KOPT-K1 (cell line): ENCODE measurements around the gene ACSBG1.
A peak's percentile ranks its signal among the peaks of the same experiment; 100 is the strongest.

Source experiments
- H3K27ac ChIP-seq: fragments of 200-600 bp; sonication (generic); 2 replicates; pipeline ENCODE4 v1.5.1; 2016; ENCODE audit warnings: antibody characterized with exemption, mild to moderate bottlenecking, low read depth, low read length; ENCODE audit not compliant: poor library complexity, severe bottlenecking
- H3K36me3 ChIP-seq: fragments of 200-600 bp; sonication (generic); 2 replicates; pipeline ENCODE4 v1.5.1; 2017; ENCODE audit warnings: antibody characterized with exemption, mild to moderate bottlenecking, low read length, moderate library complexity; ENCODE audit not compliant: insufficient read depth
- H3K9me3 ChIP-seq: fragments of 200-600 bp; sonication (generic); 2 replicates; pipeline ENCODE4 v1.5.1; 2017; ENCODE audit warnings: antibody characterized with exemption, low read length, mild to moderate bottlenecking; ENCODE audit not compliant: insufficient read depth, poor library complexity, severe bottlenecking

Gene ACSBG1

DNA sequence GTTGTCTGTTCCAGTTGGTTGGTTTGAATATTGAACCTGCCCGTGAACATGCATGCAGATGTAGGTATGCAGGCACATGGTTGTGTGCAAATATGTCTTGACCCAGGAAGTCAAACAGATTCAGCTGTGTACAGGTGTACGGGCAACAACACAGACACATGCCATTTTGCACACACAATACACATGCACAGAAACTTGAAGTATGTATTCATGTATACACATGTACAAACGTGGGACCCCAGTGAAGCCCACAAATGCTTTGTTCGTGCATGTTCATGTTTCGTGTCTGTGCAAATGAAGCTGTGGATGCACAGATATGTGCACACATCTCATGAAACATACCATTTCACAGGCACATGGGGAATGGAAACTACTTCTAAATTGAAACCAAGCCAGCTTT lies 54.5 kb downstream of the ACSBG1 start:
- no peaks in the 10 kb centered on the region for H3K9me3 ChIP-seq
- no peak overlapping the region for H3K27ac ChIP-seq
- H3K36me3 ChIP-seq, result no peaks in the 10 kb centered on the region

DNA sequence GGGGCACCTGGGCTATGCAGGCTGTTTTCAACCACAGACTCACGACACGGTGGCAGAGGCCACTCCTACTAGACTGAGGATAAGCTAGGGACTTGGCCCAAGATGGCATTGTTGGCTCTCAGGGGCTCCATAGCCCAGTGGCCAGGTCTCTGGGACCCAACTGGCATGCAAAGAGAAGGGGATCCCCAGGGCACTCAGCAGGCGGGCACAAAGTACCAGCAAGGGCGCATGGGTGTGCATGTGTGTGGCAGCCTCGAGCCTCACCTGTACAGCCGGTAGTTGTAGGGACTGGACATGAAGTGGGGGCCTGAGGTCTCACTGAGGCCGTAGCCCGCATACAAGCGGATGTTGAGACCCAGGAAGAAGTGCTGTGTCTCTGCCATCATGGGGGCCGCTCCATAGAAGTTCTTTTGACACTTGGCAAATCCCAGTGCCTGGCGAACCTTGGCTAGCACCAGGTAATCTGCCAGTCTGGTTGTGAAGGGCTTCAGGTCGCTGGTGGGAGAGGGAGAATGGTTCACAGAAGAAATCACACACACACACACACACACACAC lies 55.0 kb downstream of the ACSBG1 start:
- H3K27ac ChIP-seq, result no peak overlapping the region
- no peaks in the 10 kb centered on the region for H3K9me3 ChIP-seq
- no peaks in the 10 kb centered on the region for H3K36me3 ChIP-seq

DNA sequence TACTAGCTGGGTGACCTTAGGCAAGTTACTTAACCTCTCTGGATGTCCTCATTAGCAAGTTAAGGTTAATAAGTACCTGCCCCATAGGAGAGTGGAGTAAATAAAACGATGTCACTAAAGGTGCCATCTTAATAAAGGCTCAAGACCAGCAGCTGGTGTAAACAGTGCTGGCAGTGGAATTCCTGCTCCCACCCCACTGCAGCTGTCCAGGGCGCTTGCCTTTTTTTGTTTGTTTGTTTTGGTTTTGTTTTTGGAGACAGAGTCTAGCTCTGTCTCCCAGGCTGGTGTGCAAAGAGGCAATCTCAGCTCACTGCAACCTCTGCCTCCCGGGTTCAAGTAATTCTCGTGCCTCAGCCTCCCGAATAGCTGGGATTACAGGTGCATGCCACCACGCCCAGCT lies 56.3 kb downstream of the ACSBG1 start:
- H3K9me3 ChIP-seq, result no peaks in the 10 kb centered on the region
- H3K36me3 ChIP-seq, result no peaks in the 10 kb centered on the region
- no peak overlapping the region for H3K27ac ChIP-seq

DNA sequence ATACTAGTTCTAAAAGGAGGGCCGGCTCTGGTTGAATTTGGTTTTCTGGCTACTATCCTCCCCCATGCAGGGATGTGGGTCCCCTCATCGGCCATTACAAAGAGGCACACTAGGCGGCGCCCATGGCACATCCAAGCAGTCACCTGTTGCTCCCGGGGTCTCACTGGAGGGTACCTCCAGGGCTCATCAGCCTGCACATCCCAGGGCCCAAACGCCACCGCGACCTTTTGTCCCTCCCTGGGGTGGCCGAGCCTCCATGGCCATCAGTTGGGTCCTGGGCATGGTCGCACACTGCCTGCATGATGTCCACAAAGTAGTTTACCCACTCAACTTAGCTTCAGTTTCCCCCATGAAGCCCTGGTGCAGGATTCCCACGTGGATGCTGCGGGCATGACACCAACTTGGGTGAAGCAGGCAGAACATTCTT lies 56.9 kb downstream of the ACSBG1 start:
- Histone ChIP-seq H3K9me3 (no peaks in the 10 kb centered on the region), H3K27ac (no peak overlapping the region), H3K36me3 (peaks cover 5% of the 10 kb centered on the region)

DNA sequence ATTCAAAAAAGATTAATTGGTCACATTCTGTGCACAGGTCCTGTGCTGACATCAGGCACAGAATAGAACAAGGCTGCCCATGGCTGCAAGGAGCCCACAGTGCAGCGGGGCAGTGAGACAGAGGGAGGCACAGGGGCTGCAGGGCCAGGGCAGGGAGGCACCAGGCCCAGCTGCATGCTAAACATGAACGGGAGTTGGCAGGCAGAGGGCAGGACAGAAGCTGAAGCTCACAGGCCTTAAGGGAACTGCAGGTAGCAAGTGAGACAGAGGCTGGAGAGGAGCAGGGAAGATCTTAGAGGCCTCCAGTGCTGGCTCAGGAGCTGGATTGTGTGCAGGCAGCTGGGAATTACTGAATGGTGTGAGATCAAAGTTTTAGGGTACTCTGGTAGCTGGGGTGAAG lies 59.0 kb downstream of the ACSBG1 start:
- Histone ChIP-seq H3K27ac (no peak overlapping the region), H3K9me3 (peaks cover 4% of the 10 kb centered on the region)

DNA sequence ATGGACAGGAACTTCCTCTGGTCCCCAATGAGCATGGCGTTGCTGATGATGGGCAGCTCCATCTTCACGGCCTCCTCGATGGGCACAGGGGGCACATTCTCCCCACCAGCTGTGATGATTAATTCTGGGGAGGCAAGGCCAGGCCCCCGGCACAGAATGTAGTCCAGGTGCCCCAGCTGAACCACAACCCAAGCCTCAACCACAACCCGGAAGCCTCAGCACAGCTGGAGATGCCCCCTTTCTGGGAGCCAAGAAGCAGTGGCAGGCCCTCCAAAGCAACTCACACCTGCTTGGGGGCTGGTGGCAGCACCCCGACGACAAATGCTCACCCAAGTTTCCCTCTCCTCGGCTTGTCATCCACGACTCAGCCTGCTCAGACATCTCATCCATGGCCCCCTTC lies 60.0 kb downstream of the ACSBG1 start:
- Histone ChIP-seq H3K36me3 (peaks cover 35% of the 10 kb centered on the region), H3K27ac (peak overlapping the region; percentile 3), H3K9me3 (peaks cover 4% of the 10 kb centered on the region)

More for the DNA sequence above, 59.0 kb downstream of the ACSBG1 start:
- peaks cover 26% of the 10 kb centered on the region for H3K36me3 ChIP-seq

DNA sequence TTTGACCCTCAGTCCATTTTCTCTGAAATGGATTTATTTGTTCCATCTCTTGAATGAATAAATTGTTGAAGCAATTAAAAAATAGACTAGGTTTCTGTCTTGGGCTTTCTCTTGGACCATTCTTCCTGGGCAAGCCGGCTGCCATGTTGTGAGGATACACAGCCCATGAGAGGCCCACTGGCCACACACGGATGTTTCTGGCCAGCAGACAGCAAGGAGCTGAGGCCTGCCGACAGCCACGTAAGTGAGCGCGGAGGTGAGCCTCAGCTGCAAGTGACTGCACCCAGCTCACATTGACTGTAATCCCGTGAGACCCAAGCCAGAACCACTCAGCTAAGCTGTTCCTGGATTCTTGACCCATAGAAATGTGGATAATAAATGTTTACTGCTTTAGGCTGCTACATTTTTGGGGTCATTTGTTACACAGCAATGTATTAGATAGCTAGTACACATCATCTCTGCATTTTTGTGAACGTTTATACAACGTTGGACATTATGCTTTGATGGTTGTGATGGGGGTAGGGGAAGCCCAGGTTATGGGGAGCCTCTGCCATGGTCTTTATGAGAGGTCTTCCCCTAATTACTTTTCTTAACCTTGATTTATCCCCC lies 62.4 kb downstream of the ACSBG1 start:
- Histone ChIP-seq H3K36me3 (peaks cover 46% of the 10 kb centered on the region), H3K27ac (no peak overlapping the region), H3K9me3 (peaks cover 4% of the 10 kb centered on the region)

DNA sequence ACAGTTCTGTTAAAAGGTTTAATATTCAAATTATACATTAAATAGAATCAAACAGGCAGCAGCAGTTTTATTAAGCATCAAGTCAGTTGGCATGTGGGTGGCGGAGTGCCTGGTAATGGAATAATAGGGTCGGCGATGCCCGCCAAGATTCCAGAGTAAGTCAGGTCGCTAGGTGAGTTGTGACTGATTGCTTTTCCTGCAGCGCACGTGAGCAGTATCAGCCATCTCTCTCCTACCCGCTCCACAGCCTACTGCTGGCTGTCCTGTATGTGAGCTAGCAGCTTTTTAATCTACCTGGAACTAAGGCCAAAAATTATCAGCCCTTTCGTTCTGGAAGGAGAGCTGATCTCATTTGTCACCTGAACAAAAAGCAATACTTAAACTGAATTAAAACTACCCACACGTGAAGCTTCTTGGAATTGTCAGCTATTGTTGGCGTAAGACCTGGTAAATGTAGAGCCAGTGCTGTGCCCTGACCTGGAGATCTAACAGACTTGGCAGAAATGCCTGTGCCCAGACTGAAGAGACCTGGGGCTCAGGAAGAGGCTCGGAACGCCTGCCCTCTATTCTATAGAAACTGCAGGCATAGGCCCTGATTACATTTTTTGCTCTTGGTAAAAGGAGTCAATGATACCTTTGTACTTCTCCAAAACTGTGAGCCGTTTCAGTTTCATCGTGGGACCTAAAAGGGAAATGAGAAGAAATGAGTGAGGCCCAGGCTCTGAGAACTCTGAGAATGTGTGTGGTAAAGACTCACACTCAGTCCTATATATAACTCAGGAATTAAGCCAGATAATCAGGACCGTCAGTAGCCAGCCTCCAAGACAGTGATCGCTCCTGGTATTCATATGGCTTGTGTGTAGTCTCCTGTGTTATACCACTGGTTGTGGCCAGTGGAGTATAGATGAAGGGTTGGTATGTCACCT lies 63.3 kb downstream of the ACSBG1 start:
- Histone ChIP-seq H3K9me3 (peaks cover 4% of the 10 kb centered on the region), H3K36me3 (peaks cover 54% of the 10 kb centered on the region), H3K27ac (no peak overlapping the region)

DNA sequence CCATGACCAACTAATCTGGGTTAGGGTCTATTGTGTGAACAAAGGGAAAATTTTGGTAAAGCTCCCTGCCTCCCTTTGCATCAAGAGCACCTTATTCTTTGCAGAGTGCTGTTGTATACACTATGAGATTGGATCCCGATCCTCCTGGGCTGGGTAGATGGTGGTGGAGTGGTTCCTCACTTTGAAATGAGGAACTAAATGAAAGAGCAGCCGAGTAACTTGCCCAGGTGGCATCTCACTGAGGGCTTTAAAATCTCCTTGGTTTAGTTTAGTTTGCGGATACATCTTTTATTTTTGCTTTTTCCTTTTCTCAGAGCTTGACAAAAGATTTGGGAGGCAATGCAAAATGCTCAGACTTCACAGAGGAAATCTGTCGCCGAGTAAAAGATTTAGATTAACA lies 65.8 kb downstream of the ACSBG1 start:
- Histone ChIP-seq H3K9me3 (peaks cover 4% of the 10 kb centered on the region), H3K36me3 (peaks cover 79% of the 10 kb centered on the region), H3K27ac (peak overlapping the region; percentile 83)

DNA sequence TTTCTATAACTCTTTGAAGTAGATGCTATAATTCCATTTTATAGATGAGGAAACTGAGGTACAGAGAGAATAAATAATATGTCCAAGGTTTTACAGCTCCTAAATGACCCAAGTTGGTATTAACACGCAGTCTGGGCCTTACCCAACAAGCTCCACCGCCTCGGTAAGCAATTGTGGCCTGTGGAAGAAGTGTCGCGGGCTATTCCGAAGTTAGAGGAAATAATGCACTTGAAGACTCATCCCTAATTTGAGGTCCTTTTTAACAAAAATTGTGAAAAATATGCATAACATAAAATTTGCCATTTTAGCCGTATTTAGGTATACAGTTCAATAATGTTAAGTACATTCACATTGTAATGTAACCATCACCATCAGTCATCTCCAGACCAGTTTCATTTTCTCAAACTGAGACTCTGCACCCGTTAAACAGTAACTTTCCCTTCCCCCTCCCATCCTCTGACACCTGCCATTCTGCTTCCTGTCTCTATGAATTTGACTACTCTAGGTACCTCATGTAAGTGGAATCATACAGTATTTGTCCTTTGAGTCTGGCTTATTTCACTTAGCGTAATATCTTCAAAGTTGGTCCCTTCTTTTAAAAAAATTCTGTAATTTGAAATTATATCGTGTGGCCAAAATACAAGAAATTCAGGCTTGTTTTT lies 67.0 kb downstream of the ACSBG1 start:
- peaks cover 4% of the 10 kb centered on the region for H3K9me3 ChIP-seq
- H3K36me3 ChIP-seq, result peaks cover 86% of the 10 kb centered on the region
- H3K27ac ChIP-seq, result peak overlapping the region; percentile 83

DNA sequence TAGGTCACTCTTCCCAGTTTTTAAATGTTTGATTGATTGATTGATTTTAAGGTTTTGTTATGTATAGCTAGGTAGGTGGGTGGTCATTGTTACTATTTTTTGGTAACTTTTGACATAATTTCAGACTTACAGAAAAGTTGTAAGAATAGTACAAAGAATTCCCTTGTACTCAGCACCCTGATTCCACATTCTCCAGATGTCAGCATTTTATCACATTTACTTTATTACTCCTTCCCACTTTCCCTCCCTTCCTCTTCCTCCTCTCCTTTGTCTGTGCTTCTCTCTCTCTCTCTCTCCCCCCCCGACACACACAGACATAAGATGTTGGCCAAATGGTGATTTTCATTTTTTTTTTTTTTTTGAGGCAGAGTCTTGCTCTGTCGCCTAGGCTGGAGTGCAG lies 70.4 kb downstream of the ACSBG1 start:
- Histone ChIP-seq H3K27ac (no peak overlapping the region), H3K9me3 (no peaks in the 10 kb centered on the region), H3K36me3 (peaks cover 83% of the 10 kb centered on the region)

DNA sequence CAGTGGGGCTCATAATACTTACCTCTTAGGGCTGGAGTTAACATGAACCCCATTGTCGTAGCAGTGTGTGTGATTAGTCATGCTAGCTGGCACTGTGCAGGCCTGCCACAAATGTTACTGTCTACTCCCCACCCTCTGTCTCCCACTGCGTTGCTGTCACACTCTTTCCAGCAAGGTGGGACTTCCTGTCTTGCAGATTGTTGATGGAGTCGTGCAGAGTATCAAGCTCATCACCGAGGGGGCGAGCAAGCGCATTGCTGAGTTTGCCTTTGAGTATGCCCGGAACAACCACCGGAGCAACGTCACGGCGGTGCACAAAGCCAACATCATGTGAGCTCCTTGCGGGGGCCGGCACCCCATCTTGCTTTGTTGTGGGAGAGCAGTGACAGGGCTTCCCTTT lies 72.3 kb downstream of the ACSBG1 start:
- Histone ChIP-seq H3K27ac (peak overlapping the region; percentile 62), H3K9me3 (no peaks in the 10 kb centered on the region), H3K36me3 (peaks cover 91% of the 10 kb centered on the region)

DNA sequence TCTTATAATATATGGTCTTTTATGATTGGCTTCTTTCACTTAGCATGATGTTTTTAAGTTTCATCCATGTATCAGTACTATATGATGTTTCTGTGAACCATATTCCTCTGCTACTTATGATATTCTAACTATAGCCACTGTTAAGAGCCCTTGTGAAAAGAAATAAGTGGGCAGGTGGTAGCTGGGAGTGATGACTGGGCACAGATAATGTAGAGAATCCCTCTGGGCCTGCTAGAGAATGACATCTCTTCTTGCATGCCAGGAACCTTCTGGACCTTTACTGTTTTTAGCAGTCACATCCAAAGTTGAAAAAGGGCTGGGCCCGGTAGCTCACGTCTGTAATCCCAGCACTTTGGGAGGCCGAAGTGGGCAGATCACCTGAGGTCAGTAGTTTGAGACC lies 75.0 kb downstream of the ACSBG1 start:
- Histone ChIP-seq H3K36me3 (peaks cover 91% of the 10 kb centered on the region), H3K27ac (no peak overlapping the region), H3K9me3 (no peaks in the 10 kb centered on the region)

DNA sequence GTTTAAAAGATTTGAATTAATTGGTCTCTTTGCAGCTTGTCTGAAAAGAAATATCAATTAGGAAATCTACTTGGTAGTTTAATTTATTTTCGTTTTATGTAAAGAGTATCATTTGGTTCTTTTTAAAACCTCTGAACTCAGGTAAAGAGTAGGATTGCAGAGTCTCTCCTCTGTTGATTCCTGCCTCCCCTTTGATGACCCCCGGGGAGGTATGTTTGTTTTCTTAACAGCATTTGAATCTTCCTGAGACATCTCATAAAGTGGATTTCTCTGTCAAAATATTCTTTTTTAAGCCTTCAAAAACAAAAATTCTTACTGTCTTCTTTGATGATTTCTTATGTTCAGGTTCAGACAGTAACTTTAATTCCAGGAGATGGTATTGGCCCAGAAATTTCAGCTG lies 77.2 kb downstream of the ACSBG1 start:
- Histone ChIP-seq H3K36me3 (peaks cover 74% of the 10 kb centered on the region), H3K27ac (no peak overlapping the region), H3K9me3 (no peaks in the 10 kb centered on the region)

DNA sequence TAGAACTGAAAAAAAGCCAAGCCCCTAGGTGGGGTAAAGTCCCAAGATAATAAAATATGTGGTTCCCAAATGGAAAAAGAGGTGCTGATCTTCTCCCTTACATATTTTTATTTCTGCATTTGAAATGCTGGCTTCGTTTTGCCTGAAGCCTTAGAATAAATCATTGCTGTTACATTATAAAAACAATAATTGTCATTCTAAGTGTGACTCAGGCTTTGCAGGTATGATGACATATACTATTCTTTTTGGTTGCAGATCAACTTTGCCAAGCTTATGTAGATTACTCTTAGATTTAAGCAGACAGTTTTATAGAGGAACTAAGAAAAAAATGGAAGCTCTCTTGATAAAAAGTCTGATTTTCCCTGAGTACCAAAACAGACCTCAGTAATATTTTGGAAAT lies 77.7 kb downstream of the ACSBG1 start:
- Histone ChIP-seq H3K27ac (no peak overlapping the region), H3K9me3 (no peaks in the 10 kb centered on the region), H3K36me3 (peaks cover 69% of the 10 kb centered on the region)
